Endothelial cell (in vitro differentiated cells): ENCODE data around the gene PPM1H. TPM values are rescaled to one million over a fixed set of nuclear protein-coding genes. Genes with fewer than 3 reads are reported as not detected.

Source experiments
- DNase-seq: peaks from one replicate; pipeline ENCODE4 v3.0.0; 2021; ENCODE audit warnings: low spot score
- H3K27ac Mint-ChIP-seq: one replicate; pipeline ENCODE4 v1.8.0; 2021; ENCODE audit warnings: mixed read lengths, inconsistent platforms; ENCODE audit not compliant: unreplicated experiment
- H3K27me3 Mint-ChIP-seq: one replicate; pipeline ENCODE4 v1.8.0; 2021; ENCODE audit warnings: mild to moderate bottlenecking, moderate library complexity, mixed read lengths, inconsistent platforms; ENCODE audit not compliant: unreplicated experiment
- H3K36me3 Mint-ChIP-seq: one replicate; pipeline ENCODE4 v1.8.0; 2021; ENCODE audit warnings: mild to moderate bottlenecking, low read depth, mixed read lengths, inconsistent platforms; ENCODE audit not compliant: unreplicated experiment
- H3K4me1 Mint-ChIP-seq: one replicate; pipeline ENCODE4 v1.8.0; 2021; ENCODE audit warnings: mild to moderate bottlenecking, mixed read lengths, inconsistent platforms; ENCODE audit not compliant: unreplicated experiment
- H3K4me3 Mint-ChIP-seq: one replicate; pipeline ENCODE4 v1.8.0; 2021; ENCODE audit warnings: mild to moderate bottlenecking, mixed read lengths, inconsistent platforms; ENCODE audit not compliant: unreplicated experiment
- H3K9me3 Mint-ChIP-seq: one replicate; pipeline ENCODE4 v1.8.0; 2021; ENCODE audit warnings: mixed read lengths, inconsistent platforms; ENCODE audit not compliant: unreplicated experiment
- total RNA-seq: library from RNA; stranded (reverse); fragmentation: NEBNext Ultra II Directional; extraction: Animal tissue kit (Norgen Biotek cat#: 25700); gene quantifications from one replicate; pipeline ENCODE4 v1.2.1, GENCODE V29; 2021; ENCODE audit not compliant: unreplicated experiment
- TF ChIP-seq, protein P1 (sequence below): fragments of 200-600 bp; sonication (generic); IDR thresholded peaks from one replicate; pipeline ENCODE4 v1.5.0; 2021; ENCODE audit warnings: antibody characterized with exemption; ENCODE audit not compliant: unreplicated experiment

Gene PPM1H
- total RNA-seq, 1 donor from 2014 or later, result 71.8 TPM

DNA sequence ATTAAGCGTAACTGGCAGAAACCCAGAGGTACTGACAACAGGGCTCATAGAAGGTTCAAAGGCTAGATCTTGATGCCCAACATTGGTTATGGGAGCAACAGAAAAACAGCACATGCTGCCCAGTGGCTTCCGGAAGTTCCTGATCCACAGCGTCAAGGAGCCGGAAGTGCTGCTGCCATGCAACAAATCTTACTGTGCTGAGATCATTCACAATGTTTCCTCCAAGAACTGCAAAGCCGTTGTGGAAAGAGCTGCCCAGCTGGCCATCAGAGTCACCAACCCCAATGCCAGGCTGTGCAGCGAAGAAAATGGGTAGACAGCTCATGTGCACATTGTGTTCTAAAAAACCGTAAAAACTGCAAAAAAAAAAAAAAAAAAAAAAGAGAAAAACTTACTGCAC lies 276.0 kb downstream of the PPM1H start:
- Mint-ChIP-seq H3K27ac (peak overlapping the region; percentile 99), H3K27me3 (peaks cover 6% of the 10 kb centered on the region), H3K4me3 (peak overlapping the region; percentile 6), H3K9me3 (no peaks in the 10 kb centered on the region), H3K4me1 (peaks cover 62% of the 10 kb centered on the region), H3K36me3 (peaks cover 28% of the 10 kb centered on the region)
- TF ChIP-seq, protein P1, sequence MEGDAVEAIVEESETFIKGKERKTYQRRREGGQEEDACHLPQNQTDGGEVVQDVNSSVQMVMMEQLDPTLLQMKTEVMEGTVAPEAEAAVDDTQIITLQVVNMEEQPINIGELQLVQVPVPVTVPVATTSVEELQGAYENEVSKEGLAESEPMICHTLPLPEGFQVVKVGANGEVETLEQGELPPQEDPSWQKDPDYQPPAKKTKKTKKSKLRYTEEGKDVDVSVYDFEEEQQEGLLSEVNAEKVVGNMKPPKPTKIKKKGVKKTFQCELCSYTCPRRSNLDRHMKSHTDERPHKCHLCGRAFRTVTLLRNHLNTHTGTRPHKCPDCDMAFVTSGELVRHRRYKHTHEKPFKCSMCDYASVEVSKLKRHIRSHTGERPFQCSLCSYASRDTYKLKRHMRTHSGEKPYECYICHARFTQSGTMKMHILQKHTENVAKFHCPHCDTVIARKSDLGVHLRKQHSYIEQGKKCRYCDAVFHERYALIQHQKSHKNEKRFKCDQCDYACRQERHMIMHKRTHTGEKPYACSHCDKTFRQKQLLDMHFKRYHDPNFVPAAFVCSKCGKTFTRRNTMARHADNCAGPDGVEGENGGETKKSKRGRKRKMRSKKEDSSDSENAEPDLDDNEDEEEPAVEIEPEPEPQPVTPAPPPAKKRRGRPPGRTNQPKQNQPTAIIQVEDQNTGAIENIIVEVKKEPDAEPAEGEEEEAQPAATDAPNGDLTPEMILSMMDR, result no peak
- DNase-seq, result peak; percentile 19

DNA sequence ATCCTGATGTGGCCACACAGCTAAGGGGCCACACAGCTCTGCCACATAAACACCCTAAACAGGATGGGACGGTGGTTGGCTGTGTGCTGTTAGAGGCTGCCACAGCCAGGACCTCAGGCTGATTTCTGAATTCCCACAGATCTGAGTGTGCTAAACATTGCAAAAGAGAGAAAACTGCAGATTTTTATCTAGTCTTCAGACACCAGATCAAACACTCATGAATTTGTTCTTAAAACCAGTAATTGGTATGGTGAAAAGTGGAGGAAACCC lies 277.7 kb downstream of the PPM1H start:
- Mint-ChIP-seq H3K9me3 (no peaks in the 10 kb centered on the region), H3K4me1 (peaks cover 74% of the 10 kb centered on the region), H3K4me3 (peak overlapping the region; percentile 54), H3K27me3 (peaks cover 7% of the 10 kb centered on the region), H3K36me3 (peaks cover 28% of the 10 kb centered on the region), H3K27ac (peak overlapping the region; percentile 62)
- DNase-seq, result no peak
- TF ChIP-seq, protein P1, result no peak

DNA sequence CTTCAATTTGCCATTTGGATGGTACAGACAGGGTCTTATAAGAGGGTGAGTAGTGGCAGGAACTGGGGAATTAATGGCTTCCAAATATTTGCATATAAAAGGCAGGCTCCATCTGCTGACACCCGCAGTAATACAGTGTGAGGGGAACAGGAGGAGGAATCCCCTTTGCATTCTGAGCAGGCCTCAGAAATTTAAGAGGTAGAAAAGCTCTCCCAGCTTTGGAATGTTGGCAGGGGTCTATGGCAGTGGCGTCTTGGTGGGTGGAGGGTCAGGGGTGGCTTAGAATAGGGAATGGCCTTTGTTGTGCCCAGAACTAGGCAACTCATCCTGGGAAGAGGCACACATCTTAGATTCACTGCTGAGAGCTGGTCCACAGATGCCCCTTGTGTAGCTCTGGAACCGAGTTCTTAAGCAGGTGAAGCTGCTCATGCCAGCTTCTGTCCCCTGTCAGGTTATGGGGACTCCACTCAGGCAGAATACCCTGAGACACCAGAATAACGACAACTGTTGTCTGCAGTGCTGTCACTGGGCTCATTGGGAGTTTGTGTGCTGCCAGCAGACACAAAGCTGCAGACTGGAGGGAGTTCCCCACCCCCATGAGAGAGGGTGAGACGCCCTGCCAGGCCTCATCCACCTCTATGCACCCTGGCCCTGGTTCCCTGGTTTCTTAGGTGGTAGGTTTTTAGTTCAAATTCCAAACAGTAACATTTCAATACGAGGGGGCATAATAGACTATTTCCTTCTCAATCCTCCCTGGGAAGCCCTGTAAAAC lies 278.2 kb downstream of the PPM1H start:
- Mint-ChIP-seq H3K4me3 (peak overlapping the region; percentile 54), H3K36me3 (peaks cover 27% of the 10 kb centered on the region), H3K4me1 (peaks cover 76% of the 10 kb centered on the region), H3K9me3 (no peaks in the 10 kb centered on the region), H3K27me3 (peaks cover 7% of the 10 kb centered on the region), H3K27ac (peak overlapping the region; percentile 62)
- DNase-seq, result no peak
- TF ChIP-seq, protein P1, result no peak

DNA sequence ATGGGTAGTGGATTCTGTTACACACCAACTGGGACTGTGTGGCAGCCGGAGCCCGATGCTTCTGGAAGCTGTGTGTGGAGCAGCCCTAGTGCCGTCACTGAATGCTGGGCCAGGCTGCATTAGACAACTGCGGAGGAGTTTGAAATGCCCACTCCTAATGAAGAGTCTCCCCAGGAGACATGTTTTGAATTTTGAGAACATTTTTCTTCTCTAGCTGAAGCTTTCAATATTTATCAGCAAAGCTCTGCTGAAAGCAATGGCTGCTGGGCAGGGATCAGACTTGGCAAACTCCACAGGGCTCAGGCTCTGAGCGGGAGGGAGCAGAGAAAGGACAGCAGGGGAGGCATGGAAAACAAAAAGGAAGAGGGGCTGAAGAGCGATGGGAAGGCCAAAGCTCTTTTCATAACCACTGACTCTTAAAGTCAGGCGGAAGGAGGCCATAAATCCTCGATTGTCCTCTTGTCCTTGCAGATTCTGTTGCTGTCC lies 279.2 kb downstream of the PPM1H start:
- no peak for DNase-seq
- H3K9me3 Mint-ChIP-seq, result no peaks in the 10 kb centered on the region
- TF ChIP-seq, protein P1, result no peak
- H3K27ac Mint-ChIP-seq, result peak overlapping the region; percentile 34
- peaks cover 21% of the 10 kb centered on the region for H3K36me3 Mint-ChIP-seq
- H3K27me3 Mint-ChIP-seq, result peaks cover 8% of the 10 kb centered on the region
- H3K4me3 Mint-ChIP-seq, result no peak overlapping the region
- H3K4me1 Mint-ChIP-seq, result peaks cover 76% of the 10 kb centered on the region
